WI38 (cell line): ENCODE data around the gene ANK3.

ENCODE experiments used
- H3K4me3 ChIP-seq: 2 replicates; pipeline ENCODE4 v1.5.1; 2011; ENCODE audit warnings: low read depth, mild to moderate bottlenecking, control low read depth, low read length
- CTCF ChIP-seq: IDR thresholded peaks from 2 replicates; pipeline ENCODE4 v1.5.1; 2012; ENCODE audit warnings: low read depth, mild to moderate bottlenecking, control low read depth, low read length

The ANK3 gene

DNA sequence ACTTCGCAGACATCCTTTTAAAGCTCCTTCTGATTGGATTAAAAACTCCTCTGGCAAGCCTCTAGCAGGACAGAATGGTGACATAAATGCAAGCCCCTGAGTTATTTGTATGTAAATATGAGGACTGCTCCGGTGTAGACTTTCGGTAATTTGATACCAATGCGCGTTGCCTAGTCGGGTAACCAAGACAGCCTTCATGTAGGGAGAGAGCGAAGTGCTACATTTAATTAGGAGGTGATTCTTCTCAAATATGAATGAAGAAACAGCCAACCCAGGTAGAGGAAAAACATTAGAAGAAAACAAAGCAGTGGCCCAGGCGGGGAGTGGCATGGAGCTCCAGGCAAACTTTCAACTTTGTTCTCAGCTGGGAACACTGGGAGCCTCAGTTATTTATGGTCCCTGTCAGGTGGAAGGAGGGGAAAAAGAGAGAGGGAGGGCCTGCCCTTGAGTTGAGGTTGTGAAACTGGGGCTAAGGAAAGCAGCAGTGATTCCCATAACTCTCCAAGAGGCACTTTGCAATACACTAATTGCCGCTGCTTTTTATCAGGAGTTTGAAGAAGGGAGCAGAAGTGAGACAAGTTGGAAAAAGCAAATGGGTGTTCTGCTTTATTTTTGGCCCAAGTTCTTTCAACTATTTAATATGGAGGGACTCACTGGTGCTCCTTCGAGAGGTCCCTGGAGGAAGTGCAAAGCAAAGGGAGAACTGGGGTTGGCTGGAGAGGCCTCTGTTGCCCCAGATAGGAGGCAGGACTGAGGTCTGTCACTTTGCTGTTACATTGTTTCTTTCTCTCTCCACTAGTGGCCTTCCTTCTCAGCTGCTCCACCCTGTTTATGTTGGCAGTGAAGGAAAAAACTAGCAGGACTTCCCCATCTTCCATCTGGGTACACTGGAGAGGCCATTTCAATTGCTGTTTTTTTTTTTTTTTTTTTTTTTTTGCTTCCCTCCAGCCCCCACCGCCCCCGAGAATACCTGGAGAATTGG lies 248.7 kb downstream of the ANK3 start:
- no peak for TF ChIP-seq CTCF
- H3K4me3 ChIP-seq, result no peak overlapping the region

- no peak for TF ChIP-seq CTCF
- H3K4me3 ChIP-seq, result no peak overlapping the region
Observed at GRCh38 chr10:60139798-60140566, 249.7 kb downstream of the ANK3 start.

DNA sequence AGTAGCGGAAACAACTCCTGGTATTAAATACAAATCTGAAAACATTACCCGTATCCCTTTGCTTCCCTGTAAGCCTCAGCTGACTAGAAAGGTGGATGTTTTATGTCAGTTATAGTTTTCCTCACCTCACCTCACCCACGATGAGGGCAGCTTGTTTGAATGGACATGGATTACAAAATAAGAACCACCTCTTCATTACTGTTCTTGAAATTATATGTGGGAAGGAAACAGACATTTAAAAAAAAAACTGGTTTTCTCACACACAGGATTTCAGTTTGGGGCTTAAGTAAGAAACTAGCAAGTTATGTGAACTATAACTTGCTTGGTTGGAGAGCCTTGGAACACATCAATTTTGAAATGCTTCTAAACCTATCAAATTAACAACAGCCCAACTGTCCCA lies 250.4 kb downstream of the ANK3 start:
- no peak overlapping the region for H3K4me3 ChIP-seq
- TF ChIP-seq CTCF, result no peak

DNA sequence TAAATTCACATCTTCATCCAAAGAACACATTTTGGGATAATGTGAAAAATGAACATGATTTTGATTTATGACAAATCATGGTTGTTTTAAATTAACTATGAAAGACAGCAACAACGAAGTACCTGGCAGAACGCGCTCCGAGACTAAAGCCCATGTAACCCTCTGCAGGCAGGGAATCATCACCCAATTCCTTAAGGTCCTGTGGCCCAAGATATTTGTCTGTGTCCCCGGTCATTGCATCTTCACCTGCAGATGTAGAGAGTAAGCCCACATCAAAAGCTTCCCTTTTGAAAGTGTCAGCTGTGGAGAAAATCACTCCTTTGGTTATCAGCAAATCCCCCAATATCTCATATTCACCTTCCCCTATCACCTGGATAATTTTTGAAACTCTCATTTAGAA lies 250.8 kb downstream of the ANK3 start:
- no peak overlapping the region for H3K4me3 ChIP-seq
- no peak for TF ChIP-seq CTCF

DNA sequence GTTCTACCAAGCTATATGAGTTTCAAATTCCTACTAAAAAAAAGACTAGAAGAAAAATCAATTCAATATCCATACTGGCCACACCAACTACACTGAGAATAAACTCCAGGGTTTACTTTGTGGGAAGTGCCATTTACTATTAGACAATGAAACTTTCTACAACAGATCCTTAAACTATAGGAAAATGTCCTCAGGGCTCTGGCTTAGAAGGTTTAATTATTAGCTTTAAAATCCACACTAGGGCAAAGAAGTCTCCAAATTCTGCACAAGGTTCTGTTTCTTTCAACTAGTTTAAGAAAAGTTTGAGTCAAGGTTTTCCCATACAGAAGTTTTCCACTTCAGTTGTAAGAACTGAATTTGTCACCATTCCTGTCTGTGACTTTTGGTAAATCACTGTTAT lies 251.6 kb downstream of the ANK3 start:
- no peak overlapping the region for H3K4me3 ChIP-seq
- TF ChIP-seq CTCF, result no peak

DNA sequence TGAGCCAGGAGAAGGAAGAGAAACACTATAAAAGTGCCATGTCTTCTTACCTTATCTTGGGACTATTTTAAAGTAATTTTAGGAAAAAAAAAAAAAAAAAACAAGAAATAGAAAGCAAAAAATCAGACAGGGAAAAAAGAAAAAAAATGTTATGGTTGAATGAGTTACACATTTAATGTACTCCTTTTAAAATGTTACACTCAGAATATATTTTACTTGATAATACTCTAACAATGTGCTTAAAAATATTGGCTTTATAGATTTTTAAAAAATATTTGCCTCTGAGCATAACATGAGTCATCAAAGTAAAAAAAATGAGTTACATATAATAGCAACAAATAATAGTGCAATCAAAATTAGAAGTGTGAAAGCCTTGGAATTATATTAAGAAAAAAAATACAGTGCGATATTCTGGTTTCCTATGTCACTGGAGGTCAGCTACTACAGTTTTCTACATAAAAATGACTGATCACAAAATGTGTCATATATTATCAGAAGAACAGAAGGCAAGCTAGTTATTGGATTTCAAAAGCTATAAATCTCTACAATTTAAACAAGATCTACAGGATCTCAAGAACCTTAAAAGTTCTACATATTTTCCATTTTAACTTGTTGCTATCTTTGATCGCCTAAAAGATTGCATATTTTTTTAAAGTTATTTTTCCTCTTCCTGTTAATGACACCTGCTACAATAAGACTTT lies 252.2 kb downstream of the ANK3 start:
- no peak for TF ChIP-seq CTCF
- no peak overlapping the region for H3K4me3 ChIP-seq

DNA sequence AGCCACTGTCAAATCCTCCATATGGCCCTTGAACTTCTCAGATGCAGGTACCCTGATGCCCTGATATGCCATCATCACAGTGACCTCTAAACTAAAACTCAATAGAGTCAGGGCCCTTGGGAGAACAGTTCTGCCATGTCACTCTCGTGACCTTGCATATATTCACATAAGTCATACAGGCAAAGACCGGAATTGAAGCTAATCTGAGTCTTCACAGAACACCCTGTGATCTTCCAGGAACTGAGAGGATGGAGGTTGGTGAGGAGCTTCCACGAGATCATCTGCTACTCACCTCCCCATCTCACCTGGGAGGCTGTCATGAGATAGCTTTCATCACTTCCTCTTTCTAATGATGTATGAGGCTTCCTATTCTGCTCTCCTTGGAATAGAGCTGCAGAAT lies 254.7 kb downstream of the ANK3 start:
- no peak for TF ChIP-seq CTCF
- H3K4me3 ChIP-seq, result no peak overlapping the region
